Measurements from ENCODE around the gene MKRN1. TPM values are rescaled to one million over a fixed set of nuclear protein-coding genes. Genes with fewer than 3 reads are reported as not detected.

The MKRN1 gene
- total and polyA plus RNA-seq, 2 of the 4 experiments (the other 2 are of a cell fraction) = 47.2 to 83.0 TPM

DNA sequence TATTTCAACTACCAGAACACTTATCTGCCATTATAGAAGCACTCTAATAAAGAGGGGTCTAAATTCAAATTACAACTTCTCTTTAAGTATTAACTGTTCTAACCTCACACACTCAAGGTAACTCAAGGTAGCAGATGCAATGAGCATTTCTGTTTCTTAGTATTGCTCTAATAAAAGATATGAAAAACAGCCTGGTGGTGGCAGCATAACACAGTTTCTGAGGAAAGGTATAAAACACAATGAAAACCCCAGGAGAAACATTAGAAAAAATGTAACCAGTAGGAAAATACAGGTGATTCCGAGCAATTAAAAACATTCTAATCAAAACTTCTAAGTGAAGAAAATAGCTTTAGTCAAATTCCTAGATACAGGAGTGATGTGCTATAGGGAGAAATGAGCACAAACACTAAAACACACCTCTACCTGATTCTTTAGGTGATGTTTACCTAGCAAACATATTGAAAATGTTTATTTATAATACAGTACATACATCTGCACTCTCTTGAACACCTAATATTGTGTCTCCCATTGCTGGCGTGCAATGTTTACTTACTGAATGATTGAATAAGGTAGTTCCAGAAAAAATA lies 3.5 kb downstream of the MKRN1 start:
- ATAC-seq (ENCODE audit: low read depth) (no peak), DNase-seq (peak; percentile 41)
- H2BK20ac ChIP-seq (ENCODE audit: low read depth, low read length) = no peak overlapping the region
- H3K27me3 ChIP-seq (ENCODE audit: control insufficient read depth, insufficient read depth, low read length) = no peaks in the 10 kb centered on the region
- H3K4ac ChIP-seq (ENCODE audit: low read depth, low read length) = no peak overlapping the region
- no peak overlapping the region for H2BK15ac ChIP-seq (ENCODE audit: low read depth, low read length)
- H3K4me3 ChIP-seq (ENCODE audit: insufficient read depth, low read depth, low read length) = no peak overlapping the region
- POLR2A ChIA-PET (ENCODE audit: unreplicated experiment) = no interaction called here
- dilution Hi-C loops (cut with HindIII; ENCODE audit: low sequenced_read_pairs, unreplicated experiment) = no loop called here
- CTCF ChIA-PET = interaction anchor here (0.5 to 0.7 kb wide), 3 partner anchors 11 to 212 kb away, joined by 3 to 4 read pairs (median 3); no protein-coding TSS in a partner anchor
- no peak overlapping the region for H3K27ac ChIP-seq (ENCODE audit: insufficient read depth, low read length)
- intact Hi-C loops (cut with micrococcal nuclease) = loop anchor here (1.0 to 2.0 kb wide), 3 partner anchors 42 to 221 kb away; partner anchors contain the start of gene NDUFB2
- no peak overlapping the region for H2BK5ac ChIP-seq (ENCODE audit: low read depth, low read length, poor library complexity, severe bottlenecking)
- no peaks in the 10 kb centered on the region for H3K9me3 ChIP-seq (ENCODE audit: control insufficient read depth, insufficient read depth, low read length)
- peaks cover 7 to 34% of the 10 kb centered on the region in 2 experiments; a peak in 3 of 4 replicates for H3K79me1 ChIP-seq (ENCODE audit: low read depth in 1 of 2, low read length in 2 of 2)
- no peak overlapping the region for H2BK120ac ChIP-seq (ENCODE audit: low read depth, low read length)
- H4K5ac ChIP-seq (ENCODE audit: low read depth, low read length) = no peak overlapping the region
- no peak overlapping the region for H3K14ac ChIP-seq (replicated peaks; ENCODE audit: low read depth, low read length)
- TF ChIP-seq RAD21 (IDR thresholded peaks at IDR 0.05; ENCODE audit: low read length) (peak; percentile 72), SMC3 (IDR thresholded peaks at IDR 0.05; ENCODE audit: low read depth, low read length) (peak; percentile 59), MXI1 (IDR thresholded peaks at IDR 0.05; ENCODE audit: borderline replicate concordance, low read depth, low read length) (no peak), NFE2L2 (IDR thresholded peaks at IDR 0.05; ENCODE audit: low read depth, low read length) (no peak)
- TF ChIP-seq, protein P1, sequence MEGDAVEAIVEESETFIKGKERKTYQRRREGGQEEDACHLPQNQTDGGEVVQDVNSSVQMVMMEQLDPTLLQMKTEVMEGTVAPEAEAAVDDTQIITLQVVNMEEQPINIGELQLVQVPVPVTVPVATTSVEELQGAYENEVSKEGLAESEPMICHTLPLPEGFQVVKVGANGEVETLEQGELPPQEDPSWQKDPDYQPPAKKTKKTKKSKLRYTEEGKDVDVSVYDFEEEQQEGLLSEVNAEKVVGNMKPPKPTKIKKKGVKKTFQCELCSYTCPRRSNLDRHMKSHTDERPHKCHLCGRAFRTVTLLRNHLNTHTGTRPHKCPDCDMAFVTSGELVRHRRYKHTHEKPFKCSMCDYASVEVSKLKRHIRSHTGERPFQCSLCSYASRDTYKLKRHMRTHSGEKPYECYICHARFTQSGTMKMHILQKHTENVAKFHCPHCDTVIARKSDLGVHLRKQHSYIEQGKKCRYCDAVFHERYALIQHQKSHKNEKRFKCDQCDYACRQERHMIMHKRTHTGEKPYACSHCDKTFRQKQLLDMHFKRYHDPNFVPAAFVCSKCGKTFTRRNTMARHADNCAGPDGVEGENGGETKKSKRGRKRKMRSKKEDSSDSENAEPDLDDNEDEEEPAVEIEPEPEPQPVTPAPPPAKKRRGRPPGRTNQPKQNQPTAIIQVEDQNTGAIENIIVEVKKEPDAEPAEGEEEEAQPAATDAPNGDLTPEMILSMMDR (conservative IDR thresholded peaks at IDR 0.05; ENCODE audit: low read depth, low read length) = peak; percentile 69
- no peak overlapping the region for H3K23ac ChIP-seq (ENCODE audit: low read depth, low read length)
- H2AK9ac ChIP-seq (replicated peaks; ENCODE audit: low read depth, low read length, poor library complexity) = no peak overlapping the region
- no peak overlapping the region for H3K9ac ChIP-seq (ENCODE audit: low read depth, low read length)
- H2AFZ ChIP-seq (replicated peaks; ENCODE audit: low read length, poor library complexity) = no peak overlapping the region
- H4K8ac ChIP-seq (ENCODE audit: low read depth in 2 of 2, low read length in 2 of 2) = no peak overlapping the region
- H3K36me3 ChIP-seq (ENCODE audit: control insufficient read depth, insufficient read depth, low read length) = peaks cover 6% of the 10 kb centered on the region
- H3K9me1 ChIP-seq (ENCODE audit: insufficient read depth, low read length) = 0 out of 2 replicates have a peak, but pooled peaks cover 5% of the 10 kb centered on the region
- H3K56ac ChIP-seq (ENCODE audit: extremely low read depth, insufficient read depth, low read length) = no peak overlapping the region
- H3K4me1 ChIP-seq (ENCODE audit: control insufficient read depth, insufficient read depth, low read length) = peaks cover 2% of the 10 kb centered on the region; the same call in 1 of the 2 replicates
- H2AK5ac ChIP-seq (ENCODE audit: low read depth, low read length) = no peak overlapping the region
- no CpG with 5 or more reads among the region's 2 CpGs for WGBS, 2 experiments (ENCODE audit: extremely low coverage in 2 of 2, insufficient read length in 1 of 2)
- no TSS peak for BruUV-seq (replicated peaks)
- no peak overlapping the region for H4K91ac ChIP-seq (ENCODE audit: insufficient read depth, low read depth, low read length)
- peaks cover 53% of the 10 kb centered on the region for H4K20me1 ChIP-seq (ENCODE audit: insufficient read depth, low read length)
- no peak overlapping the region for H3K4me2 ChIP-seq (ENCODE audit: low read depth, low read length)
- in situ Hi-C loops (cut with MboI; ENCODE audit: low sequenced_read_pairs) = loop anchor here (5.0 kb wide), 1 partner anchor 176 kb away; no protein-coding TSS in a partner anchor
- no peak overlapping the region for H3K18ac ChIP-seq (ENCODE audit: low read depth, low read length)

All from IMR-90 (cell line).